Mesangial cell (primary cell): ENCODE results near the gene PDHA1. TPM values are rescaled to one million over a fixed set of nuclear protein-coding genes. Genes with fewer than 3 reads are reported as not detected.

Experiments used
- total RNA-seq: library from RNA; depleted of rRNA; stranded (reverse); fragments of >200 nt; gene quantifications from 2 replicates; pipeline ENCODE4 v1.2.3, GENCODE V29; 2015

PDHA1 gene
- total RNA-seq = 53.4 and 68.6 TPM in 2 replicates

GRCh38 chrX:19343535-19344408 lies at the start of gene PDHA1:
TSS of gene PDHA1 (plus strand) at chrX:19343927. CDS start at chrX:19344038, 111 bp downstream.

Other genes with a start within 250 kb of the PDHA1 start
- gene ADGRG2, start 221.5 kb upstream of the PDHA1 start, total RNA-seq = 0.33 and 16.5 TPM in 2 replicates
- gene MAP3K15, start 171.6 kb downstream of the PDHA1 start, total RNA-seq = 0.16 and 0.25 TPM in 2 replicates